K562 (cell line): Measurements from ENCODE around the gene SELENOO. TPM values are rescaled to one million over a fixed set of nuclear protein-coding genes. Genes with fewer than 3 reads are reported as not detected.

ENCODE experiments used
- ATAC-seq: fragments of 200-7000 bp; cut with Tn5 transposase; 3 replicates; pipeline ENCODE4 v1.9.1; 2020; ENCODE audit warnings: moderate library complexity
- BruUV-seq: library from RNA; stranded (reverse); fragments of 400-500 nt; replicated peaks from 2 replicates; lab custom pipeline; 2021; lab: Mats Ljungman, UMichigan
- CTCF ChIA-PET: fragments of 300-600 bp; formaldehyde crosslinking; extraction: SDS; loops from one replicate; lab custom pipeline; 2021; ENCODE audit warnings: low intra/inter-chr PET ratio; lab: Yijun Ruan, JAX
- POLR2A ChIA-PET: fragments of 300-600, 350-650 bp; sonication (Branson Sonifier 250); formaldehyde crosslinking; extraction: SDS; loops from one replicate; lab custom pipeline; 2021; ENCODE audit warnings: antibody characterized with exemption, inconsistent platforms; lab: Yijun Ruan, JAX
- DNase-seq, 4 experiments: peaks; one replicate each; pipeline versions ENCODE4 v3.0.0 to v3.0.0-alpha.2; 2011 to 2018; ENCODE audit warnings: low spot score in 3 of 4, mixed read lengths in 3 of 4; ENCODE audit errors: extremely low read depth in 1 of 4
- FAIRE-seq: peaks from 2 replicates; lab custom pipeline; 2011; peaks lifted over from hg19 to GRCh38; lab: Jason Lieb, UNC
- H2AFZ ChIP-seq: 2 replicates; pipeline ENCODE4 v1.6.0; 2011; ENCODE audit warnings: low read depth, low read length, control low read depth, inconsistent platforms
- H3K27ac ChIP-seq: fragments of 200-600 bp; 3 replicates; pipeline ENCODE4 v1.8.0; 2011; ENCODE audit warnings: low read depth, mild to moderate bottlenecking, control low read depth, inconsistent platforms, low read length, moderate library complexity, mixed read lengths; ENCODE audit errors: extremely low read depth
- H3K27me3 ChIP-seq, 2 experiments: fragments of 300-600 bp in 1 of 2; 2 replicates in 1 of 2; 3 replicates in 1 of 2; pipeline versions ENCODE4 v1.6.0 to v1.8.0; 2011; ENCODE audit warnings: inconsistent platforms in 2 of 2, low read length in 2 of 2, mild to moderate bottlenecking in 1 of 2, mixed read lengths in 1 of 2, moderate library complexity in 1 of 2; ENCODE audit not compliant: control insufficient read depth in 2 of 2, insufficient read depth in 2 of 2
- H3K36me3 ChIP-seq: fragments of 300-600 bp; 3 replicates; pipeline ENCODE4 v1.8.0; 2011; ENCODE audit warnings: mild to moderate bottlenecking, low read length, inconsistent platforms; ENCODE audit not compliant: control insufficient read depth, insufficient read depth
- H3K4me1 ChIP-seq, 2 experiments: fragments of 200-600 bp in 1 of 2; replicated peaks in 1 of 2; 2 replicates in 1 of 2; 3 replicates in 1 of 2; pipeline versions ENCODE4 v1.5.1 to v1.8.0; 2011; ENCODE audit warnings: inconsistent platforms in 2 of 2, low read length in 2 of 2, mild to moderate bottlenecking in 1 of 2, mixed read lengths in 1 of 2, moderate library complexity in 1 of 2; ENCODE audit not compliant: control insufficient read depth in 2 of 2, insufficient read depth in 2 of 2
- H3K4me2 ChIP-seq: 2 replicates; pipeline ENCODE4 v1.6.1; 2011; ENCODE audit warnings: low read length, control low read depth, inconsistent platforms, mixed read lengths; ENCODE audit not compliant: insufficient read depth
- H3K4me3 ChIP-seq: fragments of 200-600 bp; sonication (generic), shearing (Covaris generic); 2 replicates; pipeline ENCODE4 v1.5.1; 2016; ENCODE audit warnings: control low read depth, inconsistent platforms
- H3K79me2 ChIP-seq: fragments of 200-600 bp; 3 replicates; pipeline ENCODE4 v1.8.0; 2011; ENCODE audit warnings: low read length, inconsistent platforms; ENCODE audit not compliant: control insufficient read depth, insufficient read depth
- H3K9ac ChIP-seq, 2 experiments: 2 replicates each; pipeline versions ENCODE4 v1.6.0 to v1.6.1; 2011; ENCODE audit warnings: low read depth in 2 of 2, low read length in 2 of 2, control low read depth in 1 of 2, inconsistent platforms in 1 of 2, mild to moderate bottlenecking in 1 of 2, mixed read lengths in 1 of 2; ENCODE audit not compliant: insufficient read depth in 1 of 2
- H3K9me1 ChIP-seq: one replicate; pipeline ENCODE4 v1.6.0; 2011; ENCODE audit warnings: inconsistent platforms, mild to moderate bottlenecking, low read length, moderate library complexity; ENCODE audit not compliant: control insufficient read depth, insufficient read depth
- H3K9me3 ChIP-seq: replicated peaks from 2 replicates; pipeline ENCODE4 v1.5.1; 2011; ENCODE audit warnings: low read depth, low read length, inconsistent platforms; ENCODE audit not compliant: control insufficient read depth, insufficient read depth
- H4K20me1 ChIP-seq: replicated peaks from 2 replicates; pipeline ENCODE4 v1.6.1; 2011; ENCODE audit warnings: low read length, inconsistent platforms, mixed read lengths; ENCODE audit not compliant: control insufficient read depth, insufficient read depth
- ETS2 ChIP-seq: IDR thresholded peaks from 2 replicates; pipeline ENCODE4 v1.6.1; 2016; ENCODE audit warnings: borderline replicate concordance, missing genetic modification characterization, mild to moderate bottlenecking, moderate library complexity, missing compliant biosample characterization; ENCODE audit not compliant: poor library complexity, severe bottlenecking
- HNRNPH1 ChIP-seq: fragments of 200-400 bp; formaldehyde crosslinking; optimal IDR thresholded peaks from 2 replicates; pipeline ENCODE3; 2017; ENCODE audit warnings: low read depth, mild to moderate bottlenecking, low read length, moderate library complexity
- MTA1 ChIP-seq: fragments of 450-650 bp; IDR thresholded peaks from 2 replicates; pipeline ENCODE4 v1.6.1; 2017; ENCODE audit warnings: borderline replicate concordance
- ZC3H4 ChIP-seq: sonication (generic); formaldehyde crosslinking; IDR thresholded peaks from 2 replicates; pipeline ENCODE4 v1.9.0; 2021; ENCODE audit warnings: missing genetic modification reagents, borderline replicate concordance
- WGBS: fragments of 100-300 bp; shearing (Covaris generic); methylation state at CpG from one replicate; pipeline ENCODE4 v1.1.6; 2016; ENCODE audit warnings: low coverage, mixed read lengths; ENCODE audit not compliant: insufficient coverage; ENCODE audit errors: missing lambda C conversion rate; 5-methylcytosine and 5-hydroxymethylcytosine counted together
- in situ Hi-C: fragments of 300-500 bp; cut with MboI; formaldehyde crosslinking; loops from 4 replicates; pipeline ENCODE4 v1.15.0; 2018; ENCODE audit warnings: inconsistent platforms, mixed read lengths
- intact Hi-C: fragments of 100-400 bp; cut with micrococcal nuclease; formaldehyde crosslinking; loops from 2 replicates; pipeline ENCODE4 v1.14.2; 2022
- polyA plus RNA-seq, 8 experiments: library from polyadenylated mRNA; depleted of rRNA in 4 of 8; stranded (reverse) in 5 of 8; unstranded in 3 of 8; fragments of >200 nt; fragmentation: Nextera tagmentation in 2 of 8; fragmentation: Illumina TruSeq in 1 of 8; extraction: Ambion mirVana in 2 of 8; extraction: Trizol in 1 of 8; gene quantifications; 2 replicates each; pipeline versions ENCODE4 v1.2.1 to v1.2.3, GENCODE V29; 2011 to 2014; ENCODE audit warnings: inconsistent platforms in 1 of 8, missing spikeins in 1 of 8
- total RNA-seq, 7 experiments: library from RNA; depleted of rRNA in 6 of 7; stranded (reverse); fragments of >200 nt in 6 of 7; fragmentation: Illumina TruSeq in 2 of 7; extraction: Trizol in 2 of 7; gene quantifications; 2 replicates each; pipeline versions ENCODE4 v1.2.1 to v1.2.3, GENCODE V29; 2011 to 2021; ENCODE audit warnings: low replicate concordance in 1 of 7
- TF ChIP-seq, protein P1 (sequence below): fragments of 250-450 bp; sonication (Bioruptor Pico); IDR thresholded peaks from 2 replicates; pipeline ENCODE4 v1.6.1; 2021; ENCODE audit warnings: mild to moderate bottlenecking

The SELENOO gene
- total and polyA plus RNA-seq, 9 of the 15 experiments (the other 6 are each of a cell fraction or from before 2014, with no cell fraction given) = 0.37 to 24.9 (median 8.3) TPM

GRCh38 chr22:50257041-50257440, 56.2 kb downstream of the SELENOO start:
- no TSS peak for BruUV-seq
- Histone ChIP-seq H3K27ac (no peak overlapping the region), H3K27me3 (no peaks in the 10 kb centered on the region), H3K9me3 (no peaks in the 10 kb centered on the region), H3K4me1 (peaks cover 3 to 90% of the 10 kb centered on the region in 2 experiments; a peak in 4 of 5 replicates), H3K36me3 (peaks cover 60% of the 10 kb centered on the region; the same call in 1 of the 3 replicates), H3K9me1 (no peaks in the 10 kb centered on the region), H4K20me1 (no peaks in the 10 kb centered on the region), H3K4me2 (no peak overlapping the region), H3K79me2 (peaks cover 27% of the 10 kb centered on the region)
- CTCF ChIA-PET = no interaction called here
- in situ Hi-C loops (no loop called here), intact Hi-C loops (no loop called here)
- no peak for ATAC-seq
- POLR2A ChIA-PET = interaction anchor here (0.6 kb wide), 1 partner anchor 10 kb away, joined by 3 read pairs; no protein-coding TSS in a partner anchor
- 92% methylated on average over 10 of the region's 16 CpGs for WGBS
- TF ChIP-seq ZC3H4 (CRISPR knock-in tag) (no peak), ETS2 (tag) (no peak), MTA1 (no peak), HNRNPH1 (no peak)
- TF ChIP-seq, protein P1, sequence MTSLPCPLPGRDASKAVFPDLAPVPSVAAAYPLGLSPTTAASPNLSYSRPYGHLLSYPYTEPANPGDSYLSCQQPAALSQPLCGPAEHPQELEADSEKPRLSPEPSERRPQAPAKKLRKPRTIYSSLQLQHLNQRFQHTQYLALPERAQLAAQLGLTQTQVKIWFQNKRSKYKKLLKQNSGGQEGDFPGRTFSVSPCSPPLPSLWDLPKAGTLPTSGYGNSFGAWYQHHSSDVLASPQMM (CRISPR knock-in tag) = no peak
- TF ChIP-seq, all 486 proteins: peak for 0
- DNase-seq (no peak), FAIRE-seq (no peak)
- H3K9ac ChIP-seq = no peak overlapping the region
- no peak overlapping the region for H3K4me3 ChIP-seq
- H2AFZ ChIP-seq = no peak overlapping the region
